Stimulated activated CD4-positive, alpha-beta T cell treated with anti-CD3 and anti-CD28 coated beads, Interleukin-15, amount 100 ng/mL, for 48 hours (primary cell): ENCODE measurements around the gene MEF2D.

Experiments
- DNase-seq, 2 donors: peaks; one replicate each; pipeline ENCODE4 v3.0.0-alpha.2; 2020; ENCODE audit warnings: low read depth in 2 of 2

MEF2D gene

GRCh38 chr1:156428746-156429288 is 71.8 kb downstream of the MEF2D start:
- no peak for DNase-seq

DNA sequence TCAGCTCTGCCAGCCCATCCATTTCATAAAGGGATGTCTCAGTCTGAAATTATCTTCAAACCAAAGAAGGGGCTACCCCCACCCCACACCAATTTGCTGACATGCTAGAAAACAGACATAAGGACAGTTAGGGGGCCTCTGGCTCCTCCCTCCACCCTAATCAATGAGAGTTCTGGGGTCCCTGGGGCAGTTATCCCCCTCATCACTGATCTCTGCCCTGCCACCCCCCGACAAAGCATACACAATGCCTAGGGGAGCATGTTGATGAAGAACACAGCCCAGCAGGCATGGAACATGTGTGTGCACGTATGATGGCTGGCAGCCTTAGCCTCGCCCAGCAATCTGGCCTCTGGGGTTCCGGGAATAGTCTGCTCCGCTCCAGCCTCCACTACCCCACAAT is 72.6 kb downstream of the MEF2D start:
- no peak for DNase-seq

DNA sequence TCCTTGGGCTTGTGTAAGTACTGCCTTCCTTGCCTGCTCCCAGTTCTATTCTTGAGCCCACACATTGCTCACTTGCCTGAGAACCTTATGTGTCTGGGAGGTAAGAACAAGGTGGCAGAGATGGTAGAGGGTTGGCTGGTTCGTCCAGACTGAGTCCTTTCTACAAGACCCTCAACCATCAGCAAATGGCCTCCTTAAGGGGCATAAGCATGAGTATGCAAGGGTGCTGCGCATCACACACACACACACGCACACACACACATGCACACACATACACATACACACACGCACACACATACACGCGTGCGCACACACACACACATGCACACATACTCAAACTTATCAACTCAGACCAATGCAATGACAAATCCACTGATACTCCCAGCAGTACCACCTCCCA is 74.6 kb downstream of the MEF2D start:
- DNase-seq = no peak

GRCh38 chr1:156424806-156425432 is 75.7 kb downstream of the MEF2D start:
- no peak for DNase-seq

GRCh38 chr1:156423422-156424352 is 76.9 kb downstream of the MEF2D start:
- DNase-seq = no peak

DNA sequence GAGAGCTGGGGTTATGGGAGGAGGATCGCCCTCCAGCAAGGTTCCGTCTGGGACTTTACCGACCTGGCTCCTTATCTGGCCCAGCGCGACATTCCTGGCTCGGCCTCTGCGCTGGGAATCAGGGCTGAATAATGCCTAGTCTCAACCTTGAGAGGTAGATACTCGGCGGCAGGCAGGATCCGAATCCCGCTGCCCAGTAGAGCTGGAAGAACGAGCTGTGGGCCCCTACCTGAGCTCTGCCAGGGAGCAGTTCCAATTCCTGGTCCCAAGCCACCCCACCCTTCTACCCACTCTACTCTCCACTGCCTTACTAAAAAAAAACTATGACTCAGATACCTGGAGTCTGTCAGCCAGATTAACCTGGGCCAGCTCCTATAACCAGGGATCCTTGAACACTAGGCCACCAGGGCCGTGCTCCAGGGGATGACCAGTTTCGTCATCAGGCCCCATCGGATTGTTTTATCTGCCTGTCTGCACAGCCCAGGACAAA is 77.9 kb downstream of the MEF2D start:
- DNase-seq = no peak

GRCh38 chr1:156421939-156422601 is 78.5 kb downstream of the MEF2D start:
- DNase-seq = no peak

DNA sequence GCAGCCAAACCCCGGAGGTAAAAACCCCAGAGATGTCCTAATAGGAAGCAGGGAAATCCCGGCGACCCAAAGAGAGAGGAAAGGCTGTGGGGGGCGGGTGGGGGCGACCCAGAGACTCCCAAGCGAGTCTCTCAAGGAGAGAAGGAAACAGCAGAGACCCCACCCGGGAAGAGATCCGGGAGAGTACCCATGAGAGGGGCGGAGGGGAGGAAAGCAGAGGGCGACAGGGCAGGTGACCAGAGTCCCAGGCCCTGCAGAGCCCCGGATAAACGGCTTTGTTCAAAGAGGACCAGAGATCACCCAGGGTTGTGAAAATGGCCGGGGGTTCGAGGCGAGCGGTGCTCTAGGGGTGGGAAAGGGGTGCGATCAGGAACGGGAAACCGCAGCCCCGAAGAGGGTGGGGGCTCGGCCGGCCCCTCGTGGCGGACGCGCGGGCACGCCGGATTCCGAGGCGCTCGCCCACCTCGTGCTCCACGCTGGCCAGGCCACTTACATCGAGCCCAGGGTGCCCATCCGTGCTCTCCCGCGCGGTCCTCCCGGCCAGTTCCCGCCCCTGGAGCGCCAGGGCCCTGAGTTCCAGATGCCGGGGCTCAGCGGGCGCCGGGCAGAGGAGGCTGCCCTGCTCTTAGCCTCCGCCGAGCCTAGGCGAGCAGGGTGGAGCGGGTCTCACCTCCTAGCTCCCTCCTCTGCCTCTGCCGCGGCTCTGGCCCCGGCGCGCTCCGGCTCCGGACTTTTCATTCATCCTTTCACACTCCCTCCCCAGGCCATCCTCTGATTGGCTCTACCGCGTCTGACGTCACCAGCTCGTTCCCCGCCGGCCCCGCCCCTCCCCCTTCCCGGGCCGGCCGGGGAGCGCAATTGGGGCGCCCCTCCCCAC is 79.3 kb downstream of the MEF2D start:
- peak; percentile 52 to 67 for DNase-seq

DNA sequence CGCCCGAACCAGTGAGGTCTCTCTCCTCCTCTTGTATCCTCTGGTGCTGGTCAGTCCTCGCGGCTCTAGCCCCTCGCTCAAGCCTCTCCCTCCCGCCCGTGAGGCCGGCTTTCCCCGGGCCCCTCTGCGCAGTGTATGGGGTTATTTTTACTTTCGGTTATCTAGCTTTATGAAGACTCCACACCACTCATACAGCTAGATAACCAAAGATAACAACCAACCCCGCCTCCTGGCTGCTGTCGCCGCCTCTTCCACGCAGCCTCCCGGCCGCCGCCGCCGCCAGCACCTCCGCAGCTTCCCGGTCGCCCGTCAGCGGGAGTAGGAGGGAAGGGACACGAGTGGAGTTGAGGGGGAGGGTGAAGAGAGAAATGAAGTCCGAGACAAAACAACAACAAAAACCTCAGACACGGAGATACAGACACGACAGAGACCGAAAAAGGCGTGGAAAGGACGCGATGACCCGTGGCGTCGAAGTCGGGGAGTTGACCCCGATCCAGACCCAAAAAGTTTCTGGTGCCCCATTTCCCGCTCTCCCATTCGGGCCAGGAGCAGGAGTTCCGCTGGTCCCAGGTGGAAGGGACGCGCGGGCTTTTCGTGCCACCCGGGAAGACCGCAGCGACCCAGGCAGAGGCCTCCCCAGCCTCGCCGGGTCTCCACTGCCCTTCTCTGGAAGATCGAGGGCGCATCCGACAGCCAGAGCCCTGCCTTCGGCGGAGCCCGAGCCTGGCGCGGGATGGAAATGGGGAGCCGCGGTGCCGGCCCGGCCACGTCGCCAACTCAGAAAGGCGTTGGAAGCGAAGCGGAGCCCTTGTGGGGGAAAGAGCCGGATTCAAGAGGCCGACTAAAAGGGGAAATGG is 80.1 kb downstream of the MEF2D start:
- DNase-seq = no peak

- DNase-seq = no peak
Measured at GRCh38 chr1:156419854-156420204, 80.7 kb downstream of the MEF2D start.

- no peak for DNase-seq
Measured at GRCh38 chr1:156418416-156419070, 82.0 kb downstream of the MEF2D start.

- DNase-seq = no peak
Measured at GRCh38 chr1:156417401-156418020, 83.1 kb downstream of the MEF2D start.

GRCh38 chr1:156416993-156417392 is 83.6 kb downstream of the MEF2D start:
- DNase-seq = no peak

- no peak for DNase-seq
Measured at GRCh38 chr1:156414461-156415064, 86.0 kb downstream of the MEF2D start.
